GM19438 (cell line): ENCODE measurements around the gene TUT7.

Source experiments
- ATAC-seq: cut with Tn5 transposase; IDR thresholded peaks from one replicate; pipeline ENCODE4 v1.9.1; 2021; ENCODE audit warnings: low read depth; ENCODE audit not compliant: unreplicated experiment

Gene TUT7

DNA sequence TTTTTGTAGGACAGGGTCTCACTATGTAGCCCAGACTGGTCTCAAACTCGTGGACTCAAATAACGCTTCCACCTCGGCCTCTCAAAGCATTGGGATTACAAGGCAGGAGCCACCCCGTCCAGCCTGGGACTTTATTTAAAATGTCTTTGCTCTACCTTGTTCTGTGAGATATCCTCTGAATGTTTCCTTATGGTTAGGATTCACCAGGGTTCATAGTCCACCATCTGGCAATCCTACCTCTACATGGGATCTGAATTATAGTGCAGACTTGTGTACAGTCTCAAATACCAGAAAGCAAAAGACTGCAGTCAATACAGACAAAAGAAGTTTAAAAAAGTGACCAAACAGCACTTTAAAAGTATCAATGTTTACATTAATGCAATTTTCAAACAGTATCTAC lies 82.0 kb downstream of the TUT7 start:
- no peak for ATAC-seq

DNA sequence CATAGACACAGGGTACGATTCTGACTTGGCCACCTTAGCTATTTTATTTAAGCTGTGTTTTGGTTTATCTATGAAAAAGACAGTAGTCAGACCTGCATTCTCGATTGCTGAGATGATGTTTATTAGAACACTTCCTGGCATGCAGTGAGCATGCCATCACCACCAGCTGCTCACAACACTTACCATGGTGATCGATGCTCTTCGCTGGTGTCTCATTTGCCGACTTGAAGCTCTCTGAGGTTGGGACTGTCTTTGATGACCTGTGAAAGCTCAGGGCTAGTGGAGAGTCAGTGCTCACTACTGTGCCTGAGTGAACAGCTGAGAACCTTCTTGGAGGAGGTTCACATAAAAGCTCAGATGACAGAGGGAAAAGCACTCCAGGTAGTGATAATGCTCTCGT lies 90.3 kb downstream of the TUT7 start:
- no peak for ATAC-seq

DNA sequence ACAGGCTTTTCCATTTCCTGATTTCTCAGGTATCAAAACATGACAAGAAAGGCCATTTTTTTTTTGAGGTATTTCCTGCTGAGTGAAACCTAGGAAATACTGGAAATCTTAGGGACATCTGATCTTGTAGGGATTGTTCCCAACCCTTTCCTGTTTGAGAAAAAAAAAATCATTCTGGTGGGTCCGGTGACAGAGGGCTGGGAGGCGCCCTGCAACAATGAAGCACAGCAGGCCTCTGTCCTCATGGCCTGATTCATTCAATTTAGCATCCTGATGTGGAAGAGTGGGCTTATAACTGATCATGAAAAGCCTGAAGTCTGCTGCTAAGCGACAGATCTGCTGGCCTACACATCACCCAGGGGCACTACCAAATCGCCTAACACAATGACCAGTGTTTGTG lies 91.7 kb downstream of the TUT7 start:
- no peak for ATAC-seq

DNA sequence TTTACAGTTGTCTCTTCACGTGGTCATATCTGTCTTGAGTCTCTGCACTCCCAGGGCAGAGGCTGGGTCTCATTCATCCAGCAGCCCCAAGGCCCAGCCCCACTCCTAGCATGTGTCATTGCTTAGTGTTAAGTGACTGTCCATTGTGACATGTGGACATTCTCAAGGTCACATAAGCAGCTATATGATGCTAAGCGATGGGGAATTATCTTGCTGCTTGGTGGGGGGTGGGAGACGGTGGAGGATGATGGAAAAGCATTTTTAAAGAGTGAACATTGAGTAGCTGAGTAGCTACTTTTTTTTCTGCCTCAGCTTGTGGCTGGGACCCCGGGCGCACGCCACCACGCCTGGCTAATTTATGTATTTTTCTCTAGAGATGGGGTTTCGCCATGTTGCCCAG lies 94.7 kb downstream of the TUT7 start, which contains the start of gene C9orf153:
Gene C9orf153 (minus strand): TSS at position 101 of the 400 bp plus-strand sequence. CDS start 30,054 bp downstream, outside the sequence.
- no peak for ATAC-seq

DNA sequence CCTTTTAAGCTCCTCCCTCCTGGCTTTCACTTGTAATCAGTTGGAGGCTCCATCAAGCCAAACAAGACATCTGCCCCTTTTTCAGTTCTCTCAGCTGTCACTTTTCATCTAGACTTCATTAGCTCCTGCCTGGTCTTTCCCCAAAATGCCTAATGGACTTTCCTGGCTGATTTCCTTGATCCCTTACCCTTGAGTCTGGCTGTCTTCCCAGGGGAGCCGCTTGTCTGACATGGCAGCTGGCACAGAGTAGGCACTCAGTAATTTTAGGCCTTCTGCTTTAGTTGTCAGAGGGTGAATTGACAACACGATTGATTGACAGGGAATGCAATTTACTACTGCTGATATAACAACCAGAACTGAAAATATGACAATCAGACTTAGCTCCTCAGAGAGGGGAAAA lies 96.8 kb downstream of the TUT7 start:
- ATAC-seq, result no peak

DNA sequence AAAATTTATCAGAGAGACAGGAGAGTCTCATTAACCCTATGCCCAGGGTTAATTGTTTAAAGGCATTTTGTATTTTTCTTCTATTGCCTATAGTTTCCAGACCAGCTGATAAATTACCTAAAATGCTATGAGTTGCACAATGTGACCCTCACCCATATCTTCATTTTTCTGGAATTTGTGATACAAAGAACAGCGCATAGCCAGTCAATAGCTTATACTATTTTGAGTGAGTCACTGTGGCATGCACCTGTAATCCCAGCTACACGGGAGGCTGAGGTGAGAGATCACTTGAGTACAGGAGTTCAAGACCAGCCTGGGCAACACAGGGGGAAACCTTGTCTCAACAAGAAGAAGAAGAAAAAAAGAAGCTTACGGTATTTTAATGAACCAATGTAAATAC lies 97.6 kb downstream of the TUT7 start:
- no peak for ATAC-seq

DNA sequence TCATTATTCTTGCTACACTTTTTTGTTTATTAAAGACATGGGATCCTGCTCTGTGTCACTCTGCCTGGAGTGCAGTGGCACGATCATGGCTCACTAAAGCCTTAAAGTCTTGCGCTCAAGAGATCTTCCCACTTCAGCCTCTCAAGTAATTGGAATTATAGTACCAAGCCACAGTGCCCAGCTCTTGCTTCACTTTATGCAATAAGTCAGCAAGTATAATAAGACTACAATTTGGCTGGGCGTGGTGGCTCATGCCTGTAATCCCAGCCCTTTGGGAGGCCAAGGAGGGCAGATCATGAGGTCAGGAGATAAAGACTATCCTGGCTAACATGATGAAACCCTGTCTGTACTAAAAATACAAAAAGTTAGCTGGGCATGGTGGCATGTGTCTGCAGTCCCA lies 100.6 kb downstream of the TUT7 start:
- ATAC-seq, result no peak

DNA sequence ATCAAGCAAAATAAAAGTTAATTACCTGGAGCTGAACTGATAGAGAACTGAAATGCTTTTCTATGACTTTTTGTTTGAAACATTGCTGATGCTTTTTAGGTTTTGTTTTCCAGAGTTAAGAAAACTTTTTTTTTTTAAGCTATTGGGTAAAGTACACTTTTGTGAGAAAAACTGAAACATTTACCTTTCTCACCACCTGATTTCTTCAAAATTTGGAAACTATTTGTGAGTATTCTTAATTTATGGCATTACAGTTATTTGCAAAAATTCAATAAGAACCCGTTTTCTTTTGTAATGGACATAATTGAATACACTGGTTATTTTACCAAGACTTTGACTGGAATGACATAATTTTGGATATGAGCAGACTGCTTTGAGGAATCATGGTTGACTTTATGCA lies 101.3 kb downstream of the TUT7 start:
- ATAC-seq, result no peak

DNA sequence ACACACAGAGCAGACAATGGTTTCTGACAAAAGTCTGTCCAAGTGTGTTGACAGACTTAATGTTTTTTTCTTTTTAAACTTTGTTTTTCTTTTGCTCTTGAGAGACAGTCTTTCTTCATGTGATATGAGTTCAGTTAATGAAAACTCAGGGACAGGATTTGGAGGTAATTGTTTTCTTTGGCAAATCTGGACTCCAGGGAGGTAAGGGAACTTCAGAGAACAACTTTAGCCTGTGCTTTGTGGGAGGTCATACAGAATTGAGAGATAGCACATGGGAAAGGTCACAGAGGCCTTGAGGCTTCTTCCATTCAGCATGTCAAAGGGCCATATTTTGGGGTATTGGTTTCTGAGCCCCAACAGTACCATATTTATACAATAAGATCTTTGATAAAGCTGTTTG lies 104.1 kb downstream of the TUT7 start:
- no peak for ATAC-seq

DNA sequence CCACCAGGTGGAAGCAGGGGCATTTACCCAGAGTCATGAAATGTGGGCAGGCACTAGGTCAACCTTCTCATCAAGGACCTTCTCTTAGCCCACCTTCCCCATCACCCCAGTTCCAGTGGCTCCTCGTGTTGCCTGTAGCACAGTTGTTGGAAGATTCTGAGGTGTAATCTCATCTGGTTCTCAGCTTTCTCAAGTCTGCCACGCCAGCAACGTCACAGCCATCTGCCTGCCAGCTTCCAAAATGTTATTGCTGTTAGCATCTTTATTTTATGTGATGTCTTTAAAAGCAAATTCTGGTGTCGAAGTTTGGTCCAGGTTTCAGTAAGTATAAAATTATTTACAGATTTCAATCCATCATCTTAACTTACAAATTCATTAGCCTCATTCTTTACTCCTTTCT lies 105.5 kb downstream of the TUT7 start:
- no peak for ATAC-seq

DNA sequence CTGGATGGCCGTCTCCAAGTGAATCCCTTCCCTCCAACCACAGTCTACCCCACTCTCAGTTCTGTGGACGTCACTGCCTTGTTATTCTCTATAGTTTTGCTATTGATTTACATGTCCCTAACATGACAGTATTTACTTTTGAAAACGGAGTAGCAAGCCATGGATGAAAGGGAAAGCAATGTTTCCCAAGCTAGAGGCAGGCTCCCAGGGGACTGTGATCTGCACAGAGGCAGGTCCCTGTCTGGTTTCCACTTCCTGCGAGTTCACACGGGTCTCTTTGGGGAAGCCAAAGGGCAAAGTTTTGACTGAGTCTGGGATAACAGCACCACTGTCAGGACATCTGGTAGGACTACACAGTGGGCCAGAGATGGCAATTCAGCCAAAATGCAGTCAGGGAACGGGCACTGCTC lies 107.5 kb downstream of the TUT7 start:
- ATAC-seq, result peak; percentile 88

DNA sequence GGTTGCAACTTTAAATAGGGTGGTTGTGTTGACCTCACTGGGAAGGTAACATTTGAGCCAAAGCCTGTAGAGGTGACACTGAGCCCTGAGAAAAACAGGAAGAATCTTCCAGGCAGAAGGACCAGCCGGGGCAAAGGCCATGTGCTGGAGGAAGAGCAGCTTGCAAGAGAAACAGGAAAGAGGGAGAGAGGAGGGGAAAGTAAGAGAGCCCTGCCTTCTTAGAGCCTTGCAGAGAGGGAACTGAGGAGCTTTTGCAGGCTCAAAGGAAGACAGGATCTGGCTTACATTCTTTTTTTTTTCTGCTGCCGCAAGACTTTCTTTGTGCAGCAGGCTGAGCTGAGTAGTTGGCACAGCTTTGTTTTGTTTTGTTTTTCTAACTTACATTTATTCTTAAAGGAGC lies 112.1 kb downstream of the TUT7 start:
- no peak for ATAC-seq

DNA sequence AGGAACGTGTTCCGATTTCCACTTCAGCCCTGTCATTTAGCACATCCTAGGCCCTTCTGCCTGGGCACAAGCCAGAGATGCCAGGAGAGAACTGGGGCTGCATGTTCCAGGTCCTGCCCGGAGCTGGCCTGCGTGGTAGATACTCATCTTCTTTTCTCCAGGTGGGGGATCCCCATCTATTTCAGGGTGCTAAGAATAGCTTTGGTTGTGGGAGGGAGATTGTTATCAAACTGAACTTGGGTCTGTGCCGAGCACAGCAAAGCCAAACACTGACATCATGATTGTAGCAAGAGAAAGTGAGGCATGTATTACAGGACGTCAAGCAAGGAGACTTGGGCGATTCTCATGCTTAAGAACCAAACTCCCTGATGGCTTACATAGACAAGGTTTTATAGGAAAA lies 113.0 kb downstream of the TUT7 start:
- no peak for ATAC-seq

DNA sequence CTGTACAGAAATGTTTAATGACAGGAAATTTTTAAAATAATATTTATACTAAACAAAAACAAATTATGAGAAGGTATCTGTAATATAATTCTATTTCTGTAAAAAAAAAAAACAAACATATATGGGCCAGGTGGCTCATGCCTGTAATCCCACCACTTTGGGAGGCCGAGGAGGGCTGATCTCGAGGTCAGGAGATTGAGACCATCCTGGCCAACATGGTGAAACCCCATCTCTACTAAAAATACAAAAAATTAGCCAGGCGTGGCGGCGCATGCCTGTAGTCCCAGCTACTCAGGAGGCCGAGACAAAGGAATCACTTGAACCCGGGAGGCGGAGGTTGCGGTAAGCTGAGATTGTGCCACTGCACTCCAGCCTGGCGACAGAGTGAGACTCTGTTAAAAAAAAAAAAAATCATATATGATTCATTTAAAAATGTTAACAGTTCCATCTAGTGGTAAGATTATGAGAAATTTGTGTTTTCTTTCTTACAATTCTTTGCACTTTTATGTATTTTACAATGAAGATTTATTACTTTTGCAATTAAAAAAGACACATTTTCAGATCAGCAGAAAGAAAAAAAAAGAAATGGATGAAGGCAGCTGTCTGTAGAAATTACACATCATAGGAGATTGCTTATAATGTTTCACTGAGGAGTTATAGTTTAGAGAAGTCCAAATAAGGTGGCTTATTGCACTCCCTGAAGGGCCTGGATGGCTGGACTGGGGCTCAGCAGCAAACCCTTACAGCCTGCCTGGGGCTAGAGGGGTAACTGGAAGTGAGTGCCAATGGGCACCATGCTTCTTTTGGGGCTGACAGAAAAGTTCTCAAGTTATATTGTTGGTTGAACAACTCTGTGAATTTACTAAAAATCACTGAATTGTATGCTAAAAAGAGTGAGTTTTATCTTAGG lies 115.1 kb downstream of the TUT7 start:
- ATAC-seq, result no peak
